MCF 10A (cell line): ENCODE measurements around the gene DDX1. TPM values are rescaled to one million over a fixed set of nuclear protein-coding genes. Genes with fewer than 3 reads are reported as not detected.

Experiments
- BruUV-seq: library from RNA; stranded (reverse); fragments of 400-500 nt; replicated peaks from 2 replicates; lab custom pipeline; 2021; lab: Mats Ljungman, UMichigan
- CTCF ChIA-PET: fragments of 300-600 bp; sonication (Branson Sonifier 250); formaldehyde crosslinking; extraction: SDS; loops from one replicate; lab custom pipeline; 2021; ENCODE audit warnings: antibody characterized with exemption, inconsistent platforms; lab: Yijun Ruan, JAX
- POLR2A ChIA-PET: fragments of 300-600, 350-650 bp; sonication (Branson Sonifier 250); formaldehyde crosslinking; extraction: SDS; loops from one replicate; lab custom pipeline; 2020; ENCODE audit warnings: antibody characterized with exemption, inconsistent platforms; lab: Yijun Ruan, JAX
- DNase-seq: peaks from one replicate; pipeline ENCODE4 v3.0.0-alpha.2; 2018; ENCODE audit not compliant: unreplicated experiment
- H3K27ac Mint-ChIP-seq: one replicate; pipeline ENCODE4 v1.8.0; 2022; ENCODE audit warnings: mild to moderate bottlenecking, low read depth, mixed read lengths; ENCODE audit not compliant: unreplicated experiment
- H3K27me3 Mint-ChIP-seq: one replicate; pipeline ENCODE4 v1.8.0; 2022; ENCODE audit warnings: mixed read lengths; ENCODE audit not compliant: insufficient read depth, unreplicated experiment
- H3K36me3 Mint-ChIP-seq: one replicate; pipeline ENCODE4 v1.8.0; 2022; ENCODE audit warnings: mild to moderate bottlenecking, moderate library complexity, mixed read lengths; ENCODE audit not compliant: insufficient read depth, unreplicated experiment
- H3K4me1 Mint-ChIP-seq: one replicate; pipeline ENCODE4 v1.8.0; 2022; ENCODE audit warnings: mixed read lengths; ENCODE audit not compliant: insufficient read depth, unreplicated experiment
- H3K4me3 Mint-ChIP-seq: one replicate; pipeline ENCODE4 v1.8.0; 2022; ENCODE audit warnings: mild to moderate bottlenecking, moderate library complexity, mixed read lengths; ENCODE audit not compliant: unreplicated experiment
- H3K9me3 Mint-ChIP-seq: one replicate; pipeline ENCODE4 v1.8.0; 2022; ENCODE audit warnings: mixed read lengths; ENCODE audit not compliant: unreplicated experiment
- CTCF ChIP-seq: fragments of 200-600 bp; IDR thresholded peaks from one replicate; pipeline ENCODE4 v1.8.0; 2022; ENCODE audit warnings: antibody characterized with exemption, mild to moderate bottlenecking; ENCODE audit not compliant: unreplicated experiment
- intact Hi-C: fragments of 100-400 bp; cut with micrococcal nuclease; formaldehyde crosslinking; loops from 2 replicates; pipeline ENCODE4 v1.14.1; 2022
- total RNA-seq: library from RNA; stranded (reverse); gene quantifications from 2 replicates; pipeline ENCODE4 v1.2.3, GENCODE V29; 2022

DDX1 gene
- total RNA-seq, 1 experiment from 2014 or later = 119 TPM

- intact Hi-C loops = no loop called here
- no peak overlapping the region for H3K4me3 Mint-ChIP-seq
These were observed 74.3 kb downstream of the DDX1 start for GRCh38 chr2:15665943-15666460.

GRCh38 chr2:15666861-15667808 is 75.5 kb downstream of the DDX1 start:
- Mint-ChIP-seq H3K4me3 (no peak overlapping the region), H3K36me3 (no peaks in the 10 kb centered on the region), H3K27ac (peak overlapping the region; percentile 55), H3K9me3 (no peaks in the 10 kb centered on the region), H3K27me3 (peaks cover 7% of the 10 kb centered on the region), H3K4me1 (peaks cover 17% of the 10 kb centered on the region)
- BruUV-seq = no TSS peak
- DNase-seq = peak; percentile 54
- intact Hi-C loops = no loop called here
- POLR2A ChIA-PET = no interaction called here
- no peak for TF ChIP-seq CTCF
- CTCF ChIA-PET = interaction anchor here (0.6 to 1.2 kb wide), 3 partner anchors 16 to 191 kb away, joined by 3 read pairs; no protein-coding TSS in a partner anchor

More at GRCh38 chr2:15665943-15666460, 74.3 kb downstream of the DDX1 start:
- BruUV-seq = no TSS peak
- no peak for TF ChIP-seq CTCF
- Mint-ChIP-seq H3K4me1 (peaks cover 17% of the 10 kb centered on the region), H3K36me3 (no peaks in the 10 kb centered on the region), H3K9me3 (no peaks in the 10 kb centered on the region), H3K27me3 (peaks cover 11% of the 10 kb centered on the region), H3K27ac (no peak overlapping the region)
- POLR2A ChIA-PET = no interaction called here
- DNase-seq = no peak
- CTCF ChIA-PET = interaction anchor here (1.2 kb wide), 1 partner anchor 15 kb away, joined by 3 read pairs; no protein-coding TSS in a partner anchor

- BruUV-seq = no TSS peak
These were observed 76.3 kb downstream of the DDX1 start for GRCh38 chr2:15667809-15668556.

More at GRCh38 chr2:15667809-15668556, 76.3 kb downstream of the DDX1 start:
- POLR2A ChIA-PET = interaction anchor here (0.8 kb wide), 1 partner anchor 23 kb away, joined by 3 read pairs; no protein-coding TSS in a partner anchor
- Mint-ChIP-seq H3K4me1 (peaks cover 17% of the 10 kb centered on the region), H3K4me3 (no peak overlapping the region), H3K36me3 (no peaks in the 10 kb centered on the region), H3K27me3 (no peaks in the 10 kb centered on the region), H3K27ac (peak overlapping the region; percentile 55), H3K9me3 (no peaks in the 10 kb centered on the region)
- DNase-seq = peak; percentile 64
- no peak for TF ChIP-seq CTCF
- CTCF ChIA-PET = interaction anchor here (0.6 to 1.0 kb wide), 2 partner anchors 24 to 430 kb away, joined by 3 read pairs; no protein-coding TSS in a partner anchor
- intact Hi-C loops = no loop called here
